GM21528 (cell line): ENCODE measurements around the gene LRIT2.
A peak's percentile ranks its signal among the peaks of the same experiment; 100 is the strongest.
"Not testable (repeated sequence)": the region's sequence is repeated elsewhere in the genome, so short reads cannot be mapped to it uniquely, and the experiment has no call there.

Experiments used
- ATAC-seq: cut with Tn5 transposase; IDR thresholded peaks from one replicate; pipeline ENCODE4 v1.9.1; 2021; ENCODE audit warnings: mild to moderate bottlenecking, moderate library complexity; ENCODE audit not compliant: unreplicated experiment, low FRiP score

LRIT2 gene

GRCh38 chr10:84191106-84191505 lies 34.2 kb downstream of the LRIT2 start:
- ATAC-seq: no peak

- no peak for ATAC-seq
Measured at GRCh38 chr10:84190621-84191020, 34.7 kb downstream of the LRIT2 start.

GRCh38 chr10:84188815-84189214 lies 36.5 kb downstream of the LRIT2 start:
- no peak for ATAC-seq

GRCh38 chr10:84185526-84186175 lies 39.7 kb downstream of the LRIT2 start:
- ATAC-seq: no peak

- no peak for ATAC-seq
Measured at GRCh38 chr10:84184517-84184916, 40.8 kb downstream of the LRIT2 start.

GRCh38 chr10:84181631-84182030 lies 43.7 kb downstream of the LRIT2 start:
- no peak for ATAC-seq

- ATAC-seq: not testable (repeated sequence)
Measured at GRCh38 chr10:84180386-84180785, 45.0 kb downstream of the LRIT2 start.

- ATAC-seq: peak; percentile 93
Measured at GRCh38 chr10:84179059-84179710, 46.2 kb downstream of the LRIT2 start.

GRCh38 chr10:84178160-84178609 lies 47.2 kb downstream of the LRIT2 start:
- no peak for ATAC-seq

GRCh38 chr10:84177541-84178141 lies 47.7 kb downstream of the LRIT2 start:
- ATAC-seq: peak; percentile 30

GRCh38 chr10:84176836-84177474 lies 48.4 kb downstream of the LRIT2 start:
- ATAC-seq: no peak

GRCh38 chr10:84176351-84176750 lies 49.0 kb downstream of the LRIT2 start:
- ATAC-seq: no peak

- ATAC-seq: no peak
Measured at GRCh38 chr10:84175436-84175835, 49.9 kb downstream of the LRIT2 start.

- ATAC-seq: peak; percentile 46
Measured at GRCh38 chr10:84173501-84173929, 51.8 kb downstream of the LRIT2 start, which contains the start of gene GPR15LG. TSS of gene GPR15LG (plus strand) at chr10:84173801. CDS start at chr10:84173852, 51 bp downstream.

GRCh38 chr10:84172467-84173356 lies 52.6 kb downstream of the LRIT2 start:
- peak; percentile 65 for ATAC-seq

GRCh38 chr10:84171700-84172466 lies 53.5 kb downstream of the LRIT2 start:
- ATAC-seq: peak; percentile 35

- ATAC-seq: not testable (repeated sequence)
Measured at GRCh38 chr10:84171237-84171636, 54.1 kb downstream of the LRIT2 start.
